Common myeloid progenitor, CD34-positive (primary cell): ENCODE results near the gene SLC45A1.

Experiments used
- CTCF ChIA-PET: fragments of 350-600 bp; sonication (Branson Sonifier 250); formaldehyde crosslinking; loops from one replicate; lab custom pipeline; 2021; ENCODE audit warnings: antibody characterized with exemption; lab: Charles Lee
- POLR2A ChIA-PET: fragments of 350-600 bp; sonication (Branson Sonifier 250); formaldehyde crosslinking; loops from one replicate; lab custom pipeline; 2021; ENCODE audit warnings: antibody characterized with exemption; lab: Charles Lee
- DNase-seq, 3 donors: peaks; one replicate each; pipeline versions ENCODE4 v3.0.0 to v3.0.0-alpha.2; 2013
- H3K27ac ChIP-seq, 2 experiments: 1 replicate in 1 of 2; 2 replicates in 1 of 2; pipeline ENCODE4 v1.7.0; 2013; ENCODE audit warnings: inconsistent platforms in 2 of 2, low read length in 2 of 2, mild to moderate bottlenecking in 2 of 2, low read depth in 1 of 2, moderate library complexity in 1 of 2; ENCODE audit not compliant: severe bottlenecking in 2 of 2, insufficient read depth in 1 of 2, poor library complexity in 1 of 2
- H3K27me3 ChIP-seq, 5 experiments: replicated peaks in 2 of 5; 1 replicate in 3 of 5; 2 replicates in 2 of 5; pipeline versions ENCODE4 v1.6.1 to v1.7.0; 2013; ENCODE audit warnings: low read length in 4 of 5, mild to moderate bottlenecking in 2 of 5, moderate library complexity in 2 of 5, inconsistent platforms in 1 of 5; ENCODE audit not compliant: insufficient read depth in 5 of 5, control insufficient read depth in 4 of 5
- H3K36me3 ChIP-seq, 4 experiments: 1 replicate in 2 of 4; 2 replicates in 2 of 4; pipeline versions ENCODE4 v1.6.1 to v1.7.0; 2013; ENCODE audit warnings: low read length in 3 of 4, control low read depth in 1 of 4, mild to moderate bottlenecking in 1 of 4; ENCODE audit not compliant: control insufficient read depth in 4 of 4, insufficient read depth in 4 of 4
- H3K4me1 ChIP-seq, 4 experiments: 1 replicate in 3 of 4; 2 replicates in 1 of 4; pipeline versions ENCODE4 v1.6.1 to v1.7.1; 2013; ENCODE audit warnings: low read length in 3 of 4, mild to moderate bottlenecking in 3 of 4, control low read depth in 1 of 4, inconsistent platforms in 1 of 4, moderate library complexity in 1 of 4; ENCODE audit not compliant: control insufficient read depth in 4 of 4, insufficient read depth in 4 of 4; ENCODE audit errors: control extremely low read depth in 1 of 4
- H3K4me3 ChIP-seq, 7 experiments: 1 replicate in 4 of 7; 2 replicates in 3 of 7; pipeline versions ENCODE4 v1.5.1 to v1.7.0; 2013; ENCODE audit warnings: mild to moderate bottlenecking in 7 of 7, low read length in 6 of 7, moderate library complexity in 6 of 7, inconsistent platforms in 2 of 7, low read depth in 2 of 7, control low read depth in 1 of 7; ENCODE audit not compliant: insufficient read depth in 4 of 7, control insufficient read depth in 1 of 7; ENCODE audit errors: extremely low read depth in 1 of 7
- H3K9me3 ChIP-seq, 5 experiments: 1 replicate in 4 of 5; 2 replicates in 1 of 5; pipeline versions ENCODE4 v1.6.1 to v1.7.1; 2013; ENCODE audit warnings: low read length in 4 of 5, mild to moderate bottlenecking in 2 of 5, inconsistent platforms in 1 of 5, low read depth in 1 of 5, moderate library complexity in 1 of 5; ENCODE audit not compliant: control insufficient read depth in 4 of 5, insufficient read depth in 2 of 5; ENCODE audit errors: control extremely low read depth in 1 of 5
- WGBS: methylation state at CpG from one replicate; pipeline ENCODE4 v1.1.5; 2013; ENCODE audit not compliant: insufficient coverage; 5-methylcytosine and 5-hydroxymethylcytosine counted together

SLC45A1 gene

GRCh38 chr1:8390707-8391106, 72.8 kb downstream of the SLC45A1 start:
- Histone ChIP-seq H3K27me3 (no peaks in the 10 kb centered on the region), H3K4me1 (peaks cover 7 to 26% (median 17%) of the 10 kb centered on the region in 4 experiments), H3K36me3 (peaks cover 5 to 38% (median 10%) of the 10 kb centered on the region in 4 experiments), H3K9me3 (no peaks in the 10 kb centered on the region), H3K4me3 (no peak overlapping the region), H3K27ac (no peak overlapping the region)
- WGBS, result 51% methylated on average over 4 of the region's 4 CpGs
- ChIA-PET CTCF (interaction anchor here (0.8 kb wide), 1 partner anchor 14 kb away, joined by 3 read pairs; no protein-coding TSS in a partner anchor), POLR2A (interaction anchor here (1.0 kb wide), 1 partner anchor 12 kb away, joined by 3 read pairs; no protein-coding TSS in a partner anchor)
- DNase-seq, result peak in 2 of 3 donors; percentile 61 to 68

GRCh38 chr1:8392522-8392921, 74.6 kb downstream of the SLC45A1 start:
- no peak overlapping the region for H3K27ac ChIP-seq
- no peak for DNase-seq
- WGBS, result 99% methylated on average over 7 of the region's 7 CpGs
- peaks cover 8 to 35% (median 10%) of the 10 kb centered on the region in 4 experiments for H3K36me3 ChIP-seq
- H3K4me3 ChIP-seq, result no peak overlapping the region
- H3K9me3 ChIP-seq, result no peaks in the 10 kb centered on the region
- peaks cover 23 to 44% (median 35%) of the 10 kb centered on the region in 4 experiments for H3K4me1 ChIP-seq
- ChIA-PET POLR2A (no interaction called here), CTCF (interaction anchor here (0.9 to 1.6 kb wide), 2 partner anchors 12 to 18 kb away, joined by 3 read pairs; no protein-coding TSS in a partner anchor)
- H3K27me3 ChIP-seq, result no peaks in the 10 kb centered on the region
